HepG2 (cell line): Measurements from ENCODE around the gene RAPH1. TPM values are rescaled to one million over a fixed set of nuclear protein-coding genes. Genes with fewer than 3 reads are reported as not detected.

Experiments used
- ATAC-seq: fragments of 200-7000 bp; cut with Tn5 transposase; 3 replicates; pipeline ENCODE4 v1.9.1; 2020; ENCODE audit warnings: mild to moderate bottlenecking, moderate library complexity
- BruUV-seq: library from RNA; stranded (reverse); fragments of 400-500 nt; replicated peaks from 2 replicates; lab custom pipeline; 2021; lab: Mats Ljungman, UMichigan
- CTCF ChIA-PET: fragments of 300-600 bp; formaldehyde crosslinking; extraction: SDS; loops from one replicate; lab custom pipeline; 2021; ENCODE audit warnings: low total read pairs, inconsistent platforms, low intra/inter-chr PET ratio; lab: Yijun Ruan, JAX
- POLR2A ChIA-PET: fragments of 350-600 bp; sonication (Branson Sonifier 250); formaldehyde crosslinking; loops from one replicate; lab custom pipeline; 2020; ENCODE audit warnings: antibody characterized with exemption, inconsistent platforms; lab: Yijun Ruan, JAX
- DNase-seq: peaks from one replicate; pipeline ENCODE4 v3.0.0-alpha.2; 2015; ENCODE audit warnings: low spot score
- FAIRE-seq: peaks from 3 replicates; lab custom pipeline; 2011; peaks lifted over from hg19 to GRCh38; lab: Jason Lieb, UNC
- H2AFZ ChIP-seq: one replicate; pipeline ENCODE4 v1.6.1; 2011; ENCODE audit warnings: low read length, inconsistent platforms
- H3K27ac ChIP-seq: fragments of 300-600 bp; 3 replicates; pipeline ENCODE4 v1.8.0; 2011; ENCODE audit warnings: mixed run types, mild to moderate bottlenecking, mixed read lengths, low read length, inconsistent platforms; ENCODE audit not compliant: insufficient read depth; ENCODE audit errors: extremely low read length
- H3K27me3 ChIP-seq, 2 experiments: fragments of 200-600 bp in 1 of 2; 2 replicates in 1 of 2; 3 replicates in 1 of 2; pipeline versions ENCODE4 v1.6.0 to v1.8.0; 2011; ENCODE audit warnings: low read length in 2 of 2, mild to moderate bottlenecking in 2 of 2, moderate library complexity in 2 of 2, inconsistent platforms in 1 of 2; ENCODE audit not compliant: insufficient read depth in 2 of 2, control insufficient read depth in 1 of 2
- H3K36me3 ChIP-seq, 2 experiments: fragments of 200-600 bp in 1 of 2; replicated peaks in 1 of 2; 2 replicates in 1 of 2; 3 replicates in 1 of 2; pipeline versions ENCODE4 v1.5.1 to v1.8.0; 2011; ENCODE audit warnings: low read length in 2 of 2, inconsistent platforms in 1 of 2; ENCODE audit not compliant: insufficient read depth in 2 of 2, control insufficient read depth in 1 of 2
- H3K4me1 ChIP-seq: 2 replicates; pipeline ENCODE4 v1.5.1; 2012; ENCODE audit warnings: low read length, inconsistent platforms; ENCODE audit not compliant: insufficient read depth
- H3K4me2 ChIP-seq: 2 replicates; pipeline ENCODE4 v1.6.0; 2011; ENCODE audit warnings: low read depth, low read length, inconsistent platforms
- H3K4me3 ChIP-seq, 3 experiments: fragments of 200-600 bp in 1 of 3; sonication (generic), shearing (Covaris generic) in 1 of 3; replicated peaks in 1 of 3; 2 replicates each; pipeline ENCODE4 v1.5.1; 2011 to 2016; ENCODE audit warnings: low read length in 3 of 3, inconsistent platforms in 2 of 3, low read depth in 2 of 3, mild to moderate bottlenecking in 2 of 3, control low read depth in 1 of 3, mixed read lengths in 1 of 3; ENCODE audit not compliant: insufficient read depth in 1 of 3
- H3K79me2 ChIP-seq: one replicate; pipeline ENCODE4 v1.6.1; 2011; ENCODE audit warnings: low read length, inconsistent platforms; ENCODE audit not compliant: insufficient read depth
- H3K9ac ChIP-seq: 2 replicates; pipeline ENCODE4 v1.6.0; 2011; ENCODE audit warnings: mild to moderate bottlenecking, low read depth, low read length, inconsistent platforms; ENCODE audit not compliant: insufficient read depth
- H3K9me3 ChIP-seq: 2 replicates; pipeline ENCODE4 v1.5.1; 2012; ENCODE audit warnings: mild to moderate bottlenecking, low read length
- H4K20me1 ChIP-seq: 2 replicates; pipeline ENCODE4 v1.6.0; 2011; ENCODE audit warnings: inconsistent platforms, mild to moderate bottlenecking, low read length, moderate library complexity; ENCODE audit not compliant: insufficient read depth
- ARNTL ChIP-seq: sonication (generic); formaldehyde crosslinking; IDR thresholded peaks from 2 replicates; pipeline ENCODE4 v1.4.0; 2020; ENCODE audit warnings: mild to moderate bottlenecking, missing genetic modification reagents
- ERF ChIP-seq: IDR thresholded peaks from 2 replicates; pipeline ENCODE4 v1.6.1; 2018; ENCODE audit warnings: missing biosample characterization, missing genetic modification reagents
- HHEX ChIP-seq: IDR thresholded peaks from 2 replicates; pipeline ENCODE4 v1.6.1; 2016; ENCODE audit warnings: control low read depth
- HOXA3 ChIP-seq: sonication (generic); formaldehyde crosslinking; IDR thresholded peaks from 2 replicates; pipeline ENCODE4 v1.5.0; 2020; ENCODE audit warnings: missing genetic modification reagents
- MEIS2 ChIP-seq: sonication (generic); formaldehyde crosslinking; IDR thresholded peaks from 2 replicates; pipeline ENCODE4 v1.9.0; 2021; ENCODE audit warnings: mild to moderate bottlenecking, missing genetic modification reagents
- NCOA1 ChIP-seq: sonication (generic); formaldehyde crosslinking; IDR thresholded peaks from 2 replicates; pipeline ENCODE4 v1.9.0; 2021; ENCODE audit warnings: missing genetic modification reagents
- TCF12 ChIP-seq, 2 experiments: fragments of 450-650 bp in 1 of 2; sonication (generic) in 1 of 2; formaldehyde crosslinking in 1 of 2; IDR thresholded peaks; 2 replicates each; pipeline versions ENCODE4 v1.6.1 to v1.8.0; 2017 to 2022; ENCODE audit warnings: antibody characterized with exemption in 1 of 2, mild to moderate bottlenecking in 1 of 2, missing genetic modification reagents in 1 of 2, moderate library complexity in 1 of 2
- TP53 ChIP-seq: sonication (generic); formaldehyde crosslinking; conservative IDR thresholded peaks from 2 replicates; pipeline ENCODE4 v1.4.0; 2020; ENCODE audit warnings: missing genetic modification reagents
- ZFAT ChIP-seq: sonication (generic); formaldehyde crosslinking; conservative IDR thresholded peaks from 2 replicates; pipeline ENCODE4 v1.8.1; 2023; ENCODE audit warnings: missing genetic modification reagents, inconsistent platforms
- ZNF546 ChIP-seq: sonication (generic); formaldehyde crosslinking; conservative IDR thresholded peaks from 2 replicates; pipeline ENCODE4 v1.8.1; 2023; ENCODE audit warnings: mild to moderate bottlenecking, missing genetic modification reagents
- WGBS: methylation state at CpG from one replicate; pipeline ENCODE4 v1.1.6; 2017; ENCODE audit warnings: low lambda C conversion rate; 5-methylcytosine and 5-hydroxymethylcytosine counted together
- in situ Hi-C: cut with HindIII; loops from 2 replicates; pipeline ENCODE4 v1.10.0; 2017; ENCODE audit warnings: low pct_unique_long_range_greater_than_20kb; ENCODE audit not compliant: extremely low pct_ligation_motif_present
- intact Hi-C: fragments of 100-400 bp; cut with micrococcal nuclease; formaldehyde crosslinking; loops from one replicate; pipeline ENCODE4 v1.10.0; 2022; ENCODE audit not compliant: unreplicated experiment
- polyA plus RNA-seq, 8 experiments: library from polyadenylated mRNA; depleted of rRNA in 3 of 8; stranded (reverse) in 7 of 8; unstranded in 1 of 8; fragments of >200 nt; fragmentation: Illumina TruSeq in 4 of 8; extraction: Trizol in 4 of 8; gene quantifications; 2 replicates each; pipeline versions ENCODE4 v1.2.1 to v1.2.3, GENCODE V29; 2011 to 2016; ENCODE audit warnings: low read depth in 4 of 8, missing spikeins in 1 of 8, mixed read lengths in 1 of 8; ENCODE audit not compliant: insufficient read depth in 1 of 8
- total RNA-seq, 5 experiments: library from RNA; depleted of rRNA; stranded (reverse); fragments of >200 nt; fragmentation: Illumina TruSeq; extraction: Trizol; gene quantifications; 2 replicates each; pipeline ENCODE4 v1.2.3, GENCODE V29; 2016; ENCODE audit warnings: low read depth in 1 of 5
- TF ChIP-seq, protein P1 (sequence below): sonication (generic); formaldehyde crosslinking; IDR thresholded peaks from 2 replicates; pipeline ENCODE4 v1.5.0; 2020; ENCODE audit warnings: mild to moderate bottlenecking, missing genetic modification reagents
- TF ChIP-seq, protein P2 (sequence below): sonication (generic); formaldehyde crosslinking; IDR thresholded peaks from 2 replicates; pipeline ENCODE4 v1.8.1; 2023; ENCODE audit warnings: mild to moderate bottlenecking, missing genetic modification reagents

Gene RAPH1
- total and polyA plus RNA-seq, 2 of the 13 experiments (the other 11 are each of a cell fraction or from before 2014, with no cell fraction given): 5.3 to 6.7 TPM

GRCh38 chr2:203469546-203469945, 65.6 kb downstream of the RAPH1 start:
- in situ Hi-C loops: no loop called here
- H3K4me1 ChIP-seq: no peaks in the 10 kb centered on the region
- TF ChIP-seq MEIS2 (CRISPR knock-in tag): no peak
- TF ChIP-seq ARNTL (CRISPR knock-in tag): no peak
- TF ChIP-seq NCOA1 (CRISPR knock-in tag): no peak
- TF ChIP-seq, protein P1, sequence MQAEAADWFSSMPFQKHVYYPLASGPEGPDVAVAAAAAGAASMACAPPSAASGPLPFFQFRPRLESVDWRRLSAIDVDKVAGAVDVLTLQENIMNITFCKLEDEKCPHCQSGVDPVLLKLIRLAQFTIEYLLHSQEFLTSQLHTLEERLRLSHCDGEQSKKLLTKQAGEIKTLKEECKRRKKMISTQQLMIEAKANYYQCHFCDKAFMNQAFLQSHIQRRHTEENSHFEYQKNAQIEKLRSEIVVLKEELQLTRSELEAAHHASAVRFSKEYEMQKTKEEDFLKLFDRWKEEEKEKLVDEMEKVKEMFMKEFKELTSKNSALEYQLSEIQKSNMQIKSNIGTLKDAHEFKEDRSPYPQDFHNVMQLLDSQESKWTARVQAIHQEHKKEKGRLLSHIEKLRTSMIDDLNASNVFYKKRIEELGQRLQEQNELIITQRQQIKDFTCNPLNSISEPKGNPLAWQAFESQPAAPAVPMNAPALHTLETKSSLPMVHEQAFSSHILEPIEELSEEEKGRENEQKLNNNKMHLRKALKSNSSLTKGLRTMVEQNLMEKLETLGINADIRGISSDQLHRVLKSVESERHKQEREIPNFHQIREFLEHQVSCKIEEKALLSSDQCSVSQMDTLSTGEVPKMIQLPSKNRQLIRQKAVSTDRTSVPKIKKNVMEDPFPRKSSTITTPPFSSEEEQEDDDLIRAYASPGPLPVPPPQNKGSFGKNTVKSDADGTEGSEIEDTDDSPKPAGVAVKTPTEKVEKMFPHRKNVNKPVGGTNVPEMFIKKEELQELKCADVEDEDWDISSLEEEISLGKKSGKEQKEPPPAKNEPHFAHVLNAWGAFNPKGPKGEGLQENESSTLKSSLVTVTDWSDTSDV (CRISPR knock-in tag): no peak
- TF ChIP-seq ZFAT (CRISPR knock-in tag): no peak
- no peak for TF ChIP-seq TCF12 (IDR thresholded peaks at IDR 0.05)
- TF ChIP-seq TCF12 (CRISPR knock-in tag; IDR thresholded peaks at IDR 0.05): no peak
- no peak for TF ChIP-seq HHEX (CRISPR knock-in tag)
- TF ChIP-seq ZNF546 (CRISPR knock-in tag): no peak
- TF ChIP-seq ERF: no peak
- TF ChIP-seq HOXA3 (CRISPR knock-in tag): no peak
- TF ChIP-seq, protein P2, sequence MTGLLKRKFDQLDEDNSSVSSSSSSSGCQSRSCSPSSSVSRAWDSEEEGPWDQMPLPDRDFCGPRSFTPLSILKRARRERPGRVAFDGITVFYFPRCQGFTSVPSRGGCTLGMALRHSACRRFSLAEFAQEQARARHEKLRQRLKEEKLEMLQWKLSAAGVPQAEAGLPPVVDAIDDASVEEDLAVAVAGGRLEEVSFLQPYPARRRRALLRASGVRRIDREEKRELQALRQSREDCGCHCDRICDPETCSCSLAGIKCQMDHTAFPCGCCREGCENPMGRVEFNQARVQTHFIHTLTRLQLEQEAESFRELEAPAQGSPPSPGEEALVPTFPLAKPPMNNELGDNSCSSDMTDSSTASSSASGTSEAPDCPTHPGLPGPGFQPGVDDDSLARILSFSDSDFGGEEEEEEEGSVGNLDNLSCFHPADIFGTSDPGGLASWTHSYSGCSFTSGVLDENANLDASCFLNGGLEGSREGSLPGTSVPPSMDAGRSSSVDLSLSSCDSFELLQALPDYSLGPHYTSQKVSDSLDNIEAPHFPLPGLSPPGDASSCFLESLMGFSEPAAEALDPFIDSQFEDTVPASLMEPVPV: no peak
- no peak for TF ChIP-seq TP53
- H3K36me3 ChIP-seq: no peaks in the 10 kb centered on the region
- no peak overlapping the region for H3K9ac ChIP-seq
- no peaks in the 10 kb centered on the region for H3K79me2 ChIP-seq
- no peaks in the 10 kb centered on the region for H3K9me3 ChIP-seq
- ChIA-PET POLR2A (no interaction called here), CTCF (no interaction called here)
- no peak for FAIRE-seq
- H3K27ac ChIP-seq: no peak overlapping the region
- H3K27me3 ChIP-seq: no peaks in the 10 kb centered on the region
- intact Hi-C loops: no loop called here
- no peaks in the 10 kb centered on the region for H4K20me1 ChIP-seq
- no peak overlapping the region for H2AFZ ChIP-seq
- H3K4me3 ChIP-seq: no peak overlapping the region
- 96% methylated on average over 1 of the region's 1 CpG for WGBS
- H3K4me2 ChIP-seq: no peak overlapping the region
- no peak for ATAC-seq
- no TSS peak for BruUV-seq
- DNase-seq: no peak
